ENCODE measurements around the gene TMEM201.

Gene TMEM201

DNA sequence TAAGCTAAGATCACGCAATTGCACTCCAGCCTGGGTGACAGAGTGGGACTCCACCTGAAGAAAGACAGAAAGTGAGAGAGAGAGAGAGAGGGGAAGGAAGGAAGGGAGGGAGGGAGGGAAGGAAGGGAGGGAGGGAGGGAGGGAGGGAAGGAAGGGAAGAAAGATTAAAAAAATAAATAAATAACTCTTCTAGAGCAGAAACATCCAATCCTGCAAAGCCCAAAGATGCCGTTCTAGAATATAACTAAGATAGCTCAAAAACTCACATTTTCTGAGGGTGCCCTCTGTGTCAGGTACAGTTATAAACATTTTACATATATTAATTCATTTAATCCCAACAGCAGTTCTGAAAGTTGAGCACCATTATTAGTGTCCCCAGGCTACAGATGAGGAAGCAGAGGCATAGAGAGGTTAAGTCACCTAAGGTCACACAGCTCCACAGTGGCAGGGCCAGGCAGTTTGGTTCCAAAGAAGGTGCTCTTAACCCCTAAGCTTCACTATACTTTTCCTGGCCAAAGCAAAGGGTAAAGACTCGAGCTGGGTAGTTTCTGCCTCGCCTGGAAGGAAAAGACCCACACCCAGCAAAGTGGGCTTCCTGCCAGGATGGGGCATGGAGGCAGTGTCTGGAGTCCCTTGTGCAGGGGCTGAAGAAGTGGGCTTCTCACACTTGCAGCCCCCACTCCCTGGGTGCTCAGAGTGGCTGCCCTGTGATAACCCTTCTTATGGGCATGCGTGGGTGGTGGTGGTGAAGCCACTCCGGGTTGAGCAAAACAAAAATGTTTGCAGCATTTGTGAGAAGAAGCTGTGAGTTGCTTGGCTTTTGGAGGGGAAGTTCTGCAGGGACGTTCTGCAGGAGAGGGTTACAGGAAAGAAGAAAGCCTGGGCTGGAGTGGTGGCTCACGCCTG is 54.9 kb downstream of the TMEM201 start:
- no peaks in the 10 kb centered on the region for H3K4me1 ChIP-seq (ENCODE audit: control insufficient read depth, low read depth, low read length)

DNA sequence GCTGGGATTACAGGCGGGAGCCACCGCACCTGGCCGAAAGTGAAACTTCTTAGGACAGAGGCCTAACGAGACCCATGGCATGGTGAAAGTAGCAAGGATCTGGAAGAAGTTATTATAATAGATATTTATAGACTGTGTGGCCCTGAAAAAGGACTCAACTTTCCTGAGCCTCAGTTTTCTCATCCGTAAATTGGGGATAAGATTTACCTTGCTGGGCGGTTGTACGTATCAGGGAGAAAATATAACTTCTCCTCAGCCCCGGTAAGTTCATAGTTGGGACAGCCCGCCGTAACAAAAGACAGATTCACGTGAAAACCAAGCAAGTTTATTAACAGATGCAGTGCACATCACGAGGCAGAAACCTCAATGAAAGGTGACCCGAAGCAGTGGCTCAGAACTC is 57.3 kb downstream of the TMEM201 start:
- no peak overlapping the region for H2AK5ac ChIP-seq (ENCODE audit: low read length)
- no peak for DNase-seq
- no peak overlapping the region for H3K4ac ChIP-seq (ENCODE audit: low read depth, low read length)
- H3K23ac ChIP-seq (ENCODE audit: low read length): no peak overlapping the region
- H3K79me2 ChIP-seq (ENCODE audit: control insufficient read depth, insufficient read depth, low read length): no peaks in the 10 kb centered on the region
- no peak overlapping the region for H3K27ac ChIP-seq (ENCODE audit: low read depth, low read length)
- no peak overlapping the region for H2BK15ac ChIP-seq (replicated peaks; ENCODE audit: low read depth)
- no peak overlapping the region for H4K8ac ChIP-seq (ENCODE audit: low read depth, low read length)
- H3K4me3 ChIP-seq (ENCODE audit: low read length): no peak overlapping the region
- H3K27me3 ChIP-seq (ENCODE audit: insufficient read depth, low read length, poor library complexity): peaks cover 4% of the 10 kb centered on the region
- H3K9ac ChIP-seq (ENCODE audit: low read length): no peak overlapping the region
- no peak overlapping the region for H3K56ac ChIP-seq (ENCODE audit: low read length)
- no peak overlapping the region for H3K18ac ChIP-seq (ENCODE audit: low read length)
- no peak overlapping the region for H2BK5ac ChIP-seq (ENCODE audit: low read length)
- WGBS (ENCODE audit: extremely low coverage, insufficient coverage, low lambda C conversion rate): no CpG with 5 or more reads among the region's 13 CpGs
- H4K5ac ChIP-seq (ENCODE audit: low read length): no peak overlapping the region
- H2BK120ac ChIP-seq (ENCODE audit: low read depth, low read length): no peak overlapping the region
- H3K79me1 ChIP-seq (ENCODE audit: low read length): no peaks in the 10 kb centered on the region
- H3K4me2 ChIP-seq (ENCODE audit: low read length): no peak overlapping the region
- no peaks in the 10 kb centered on the region for H3K36me3 ChIP-seq (ENCODE audit: control insufficient read depth, insufficient read depth, low read length)
- H3K4me1 ChIP-seq (ENCODE audit: control insufficient read depth, low read depth, low read length): no peaks in the 10 kb centered on the region

More for the DNA sequence above, 54.9 kb downstream of the TMEM201 start:
- H3K9ac ChIP-seq (ENCODE audit: low read length): no peak overlapping the region
- no peak overlapping the region for H2BK5ac ChIP-seq (ENCODE audit: low read length)
- no peak overlapping the region for H4K5ac ChIP-seq (ENCODE audit: low read length)
- no peak for DNase-seq
- H3K79me2 ChIP-seq (ENCODE audit: control insufficient read depth, insufficient read depth, low read length): no peaks in the 10 kb centered on the region
- H3K27me3 ChIP-seq (ENCODE audit: insufficient read depth, low read length, poor library complexity): no peaks in the 10 kb centered on the region
- no peak overlapping the region for H3K4me2 ChIP-seq (ENCODE audit: low read length)
- H3K79me1 ChIP-seq (ENCODE audit: low read length): no peaks in the 10 kb centered on the region
- H3K23ac ChIP-seq (ENCODE audit: low read length): no peak overlapping the region
- H3K18ac ChIP-seq (ENCODE audit: low read length): no peak overlapping the region
- H3K36me3 ChIP-seq (ENCODE audit: control insufficient read depth, insufficient read depth, low read length): no peaks in the 10 kb centered on the region
- H3K27ac ChIP-seq (ENCODE audit: low read depth, low read length): no peak overlapping the region
- WGBS (ENCODE audit: extremely low coverage, insufficient coverage, low lambda C conversion rate): no CpG with 5 or more reads among the region's 8 CpGs
- H4K8ac ChIP-seq (ENCODE audit: low read depth, low read length): no peak overlapping the region
- H2BK120ac ChIP-seq (ENCODE audit: low read depth, low read length): no peak overlapping the region
- H3K56ac ChIP-seq (ENCODE audit: low read length): no peak overlapping the region
- H3K4me3 ChIP-seq (ENCODE audit: low read length): no peak overlapping the region
- H3K4ac ChIP-seq (ENCODE audit: low read depth, low read length): no peak overlapping the region
- no peak overlapping the region for H2BK15ac ChIP-seq (replicated peaks; ENCODE audit: low read depth)
- H2AK5ac ChIP-seq (ENCODE audit: low read length): no peak overlapping the region

GRCh38 chr1:9648171-9648570 is 59.5 kb downstream of the TMEM201 start:
- no peak overlapping the region for H2BK15ac ChIP-seq (replicated peaks; ENCODE audit: low read depth)

GRCh38 chr1:9649769-9650168 is 61.1 kb downstream of the TMEM201 start:
- Histone ChIP-seq H3K4me1 (ENCODE audit: control insufficient read depth, low read depth, low read length) (no peaks in the 10 kb centered on the region), H4K5ac (ENCODE audit: low read length) (no peak overlapping the region), H2AK5ac (ENCODE audit: low read length) (no peak overlapping the region), H3K27me3 (ENCODE audit: insufficient read depth, low read length, poor library complexity) (peaks cover 19% of the 10 kb centered on the region), H2BK15ac (replicated peaks; ENCODE audit: low read depth) (no peak overlapping the region), H3K79me1 (ENCODE audit: low read length) (no peaks in the 10 kb centered on the region), H2BK5ac (ENCODE audit: low read length) (no peak overlapping the region), H3K36me3 (ENCODE audit: control insufficient read depth, insufficient read depth, low read length) (no peaks in the 10 kb centered on the region), H3K4me2 (ENCODE audit: low read length) (no peak overlapping the region), H3K79me2 (ENCODE audit: control insufficient read depth, insufficient read depth, low read length) (no peaks in the 10 kb centered on the region), H3K56ac (ENCODE audit: low read length) (no peak overlapping the region), H3K4ac (ENCODE audit: low read depth, low read length) (no peak overlapping the region), H3K23ac (ENCODE audit: low read length) (no peak overlapping the region), H3K27ac (ENCODE audit: low read depth, low read length) (no peak overlapping the region), H2BK120ac (ENCODE audit: low read depth, low read length) (no peak overlapping the region), H3K9ac (ENCODE audit: low read length) (no peak overlapping the region), H3K4me3 (ENCODE audit: low read length) (no peak overlapping the region), H4K8ac (ENCODE audit: low read depth, low read length) (no peak overlapping the region), H3K18ac (ENCODE audit: low read length) (no peak overlapping the region)
- DNase-seq: no peak
- no CpG with 5 or more reads among the region's 3 CpGs for whole genome bisulfite sequencing (ENCODE audit: extremely low coverage, insufficient coverage, low lambda C conversion rate)

More at GRCh38 chr1:9648171-9648570, 59.5 kb downstream of the TMEM201 start:
- H3K27ac ChIP-seq (ENCODE audit: low read depth, low read length): no peak overlapping the region
- H3K79me1 ChIP-seq (ENCODE audit: low read length): no peaks in the 10 kb centered on the region
- no peak overlapping the region for H2AK5ac ChIP-seq (ENCODE audit: low read length)
- H3K79me2 ChIP-seq (ENCODE audit: control insufficient read depth, insufficient read depth, low read length): no peaks in the 10 kb centered on the region
- no peaks in the 10 kb centered on the region for H3K36me3 ChIP-seq (ENCODE audit: control insufficient read depth, insufficient read depth, low read length)
- H3K4me2 ChIP-seq (ENCODE audit: low read length): no peak overlapping the region
- H3K4me3 ChIP-seq (ENCODE audit: low read length): no peak overlapping the region
- H4K5ac ChIP-seq (ENCODE audit: low read length): no peak overlapping the region
- no peak overlapping the region for H3K18ac ChIP-seq (ENCODE audit: low read length)
- no peak overlapping the region for H2BK120ac ChIP-seq (ENCODE audit: low read depth, low read length)
- no peak overlapping the region for H3K56ac ChIP-seq (ENCODE audit: low read length)
- no peak overlapping the region for H3K9ac ChIP-seq (ENCODE audit: low read length)
- no peak overlapping the region for H3K23ac ChIP-seq (ENCODE audit: low read length)
- no peak overlapping the region for H3K4ac ChIP-seq (ENCODE audit: low read depth, low read length)
- H2BK5ac ChIP-seq (ENCODE audit: low read length): no peak overlapping the region
- no peaks in the 10 kb centered on the region for H3K4me1 ChIP-seq (ENCODE audit: control insufficient read depth, low read depth, low read length)
- WGBS (ENCODE audit: extremely low coverage, insufficient coverage, low lambda C conversion rate): no CpG with 5 or more reads among the region's 10 CpGs
- no peak for DNase-seq
- H4K8ac ChIP-seq (ENCODE audit: low read depth, low read length): no peak overlapping the region
- peaks cover 16% of the 10 kb centered on the region for H3K27me3 ChIP-seq (ENCODE audit: insufficient read depth, low read length, poor library complexity)

DNA sequence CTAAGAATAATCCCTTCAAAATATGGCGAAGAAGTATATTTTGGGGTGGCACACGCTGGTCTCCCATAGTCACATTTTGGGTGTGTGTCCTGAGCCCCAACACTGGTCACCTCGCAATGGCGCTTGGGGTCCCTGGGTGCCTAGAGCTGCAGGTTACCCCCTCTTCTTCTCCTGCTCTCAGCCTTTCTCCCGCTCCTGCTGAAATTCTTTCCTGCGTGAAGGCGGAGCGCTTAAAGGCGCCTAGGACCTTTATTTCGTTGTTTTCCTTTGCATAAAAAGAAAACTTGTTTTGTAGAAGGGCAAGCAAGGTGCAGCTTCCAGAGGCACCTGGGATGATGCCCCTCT is 62.5 kb downstream of the TMEM201 start:
- Histone ChIP-seq H4K8ac (ENCODE audit: low read depth, low read length) (no peak overlapping the region), H3K56ac (ENCODE audit: low read length) (no peak overlapping the region), H3K18ac (ENCODE audit: low read length) (no peak overlapping the region), H3K27ac (ENCODE audit: low read depth, low read length) (no peak overlapping the region), H2BK15ac (replicated peaks; ENCODE audit: low read depth) (no peak overlapping the region), H3K79me2 (ENCODE audit: control insufficient read depth, insufficient read depth, low read length) (no peaks in the 10 kb centered on the region), H3K36me3 (ENCODE audit: control insufficient read depth, insufficient read depth, low read length) (no peaks in the 10 kb centered on the region), H3K4me1 (ENCODE audit: control insufficient read depth, low read depth, low read length) (no peaks in the 10 kb centered on the region), H3K79me1 (ENCODE audit: low read length) (no peaks in the 10 kb centered on the region), H3K27me3 (ENCODE audit: insufficient read depth, low read length, poor library complexity) (peaks cover 19% of the 10 kb centered on the region), H2BK120ac (ENCODE audit: low read depth, low read length) (no peak overlapping the region), H3K4me2 (ENCODE audit: low read length) (no peak overlapping the region), H3K23ac (ENCODE audit: low read length) (no peak overlapping the region), H3K4ac (ENCODE audit: low read depth, low read length) (no peak overlapping the region), H2AK5ac (ENCODE audit: low read length) (no peak overlapping the region), H3K4me3 (ENCODE audit: low read length) (no peak overlapping the region), H3K9ac (ENCODE audit: low read length) (no peak overlapping the region), H4K5ac (ENCODE audit: low read length) (no peak overlapping the region), H2BK5ac (ENCODE audit: low read length) (no peak overlapping the region)
- no peak for DNase-seq
- WGBS (ENCODE audit: extremely low coverage, insufficient coverage, low lambda C conversion rate): no CpG with 5 or more reads among the region's 10 CpGs

All from mesendoderm (in vitro differentiated cells).